A549 treated with Hydrocortisone at 1 μM for 4 hours (cell line): ENCODE measurements around the gene PDCL3. TPM values are rescaled to one million over a fixed set of nuclear protein-coding genes. Genes with fewer than 3 reads are reported as not detected.

Source experiments
- total RNA-seq: library from RNA; stranded (reverse); fragments of 200-300 nt; extraction: Qiagen RNA extraction; gene quantifications from 5 replicates; pipeline ENCODE4 v1.2.3, GENCODE V29; 2022

PDCL3 gene
- total RNA-seq: 36.9 to 44.8 TPM (median 37.5 TPM) in 5 replicates

GRCh38 chr2:100562613-100563406 is at the start of gene PDCL3:
PDCL3 (plus strand) TSS chr2:100562993; CDS start chr2:100563068, 75 bp downstream.

Other genes with a start within 250 kb of the PDCL3 start
- gene LONRF2, start 240.5 kb upstream of the PDCL3 start, total RNA-seq: 2.0 to 2.6 TPM (median 2.5 TPM) in 5 replicates
- 13.9 to 16.3 TPM (median 14.2 TPM) in 5 replicates for gene CHST10, start 145.3 kb upstream of the PDCL3 start, total RNA-seq
- not detected in 5 replicates for gene NMS, start 92.5 kb upstream of the PDCL3 start, total RNA-seq